Prostate gland (tissue), 2 donors: ENCODE data around the gene IQGAP2. TPM values are rescaled to one million over a fixed set of nuclear protein-coding genes. Genes with fewer than 3 reads are reported as not detected.

Source experiments
- DNase-seq: peaks from one replicate; pipeline ENCODE4 v3.0.0-alpha.2; 2019; ENCODE audit warnings: low spot score
- H3K27ac ChIP-seq, 2 donors: fragments of 200-600 bp; sonication (generic); 2 replicates each; pipeline ENCODE4 v1.5.1; 2017 to 2019
- H3K27me3 ChIP-seq: fragments of 200-600 bp; sonication (generic); replicated peaks from 2 replicates; pipeline ENCODE4 v1.5.1; 2019; ENCODE audit not compliant: insufficient read depth
- H3K36me3 ChIP-seq, 2 donors: fragments of 200-600 bp; sonication (generic); 1 replicate in 1 of 2; 2 replicates in 1 of 2; pipeline versions ENCODE4 v1.5.1 to v1.8.1; 2017 to 2019
- H3K4me1 ChIP-seq: fragments of 200-600 bp; sonication (generic); replicated peaks from 2 replicates; pipeline ENCODE4 v1.5.1; 2019
- H3K4me3 ChIP-seq, 2 donors: fragments of 200-600 bp; sonication (generic); 2 replicates each; pipeline ENCODE4 v1.5.1; 2017 to 2019
- H3K9me3 ChIP-seq: fragments of 200-600 bp; sonication (generic); 2 replicates; pipeline ENCODE4 v1.5.1; 2017
- POLR2A ChIP-seq: fragments of 450-650 bp; IDR thresholded peaks from one replicate; pipeline ENCODE4 v1.6.1; 2016; ENCODE audit warnings: antibody characterized with exemption, mild to moderate bottlenecking
- POLR2AphosphoS5 ChIP-seq: sonication (generic); formaldehyde crosslinking; IDR thresholded peaks from one replicate; pipeline ENCODE4 v1.6.1; 2017; ENCODE audit warnings: antibody characterized with exemption
- WGBS: methylation state at CpG from one replicate; pipeline ENCODE4 v1.1.5; 2018; 5-methylcytosine and 5-hydroxymethylcytosine counted together
- intact Hi-C: fragments of 100-400 bp; cut with DNase I; formaldehyde crosslinking; loops from one replicate; pipeline ENCODE4 v1.14.2; 2022
- total RNA-seq, 2 donors: library from RNA; depleted of rRNA; stranded (reverse); fragments of >200 nt; gene quantifications; one replicate each; pipeline ENCODE4 v1.1.0, GENCODE V29; 2016
- TF ChIP-seq, protein P1 (sequence below), 4 experiments: fragments of 200-600 bp in 2 of 4; fragments of 450-650 bp in 2 of 4; sonication (generic) in 2 of 4; IDR thresholded peaks; 1 replicate in 3 of 4; 2 replicates in 1 of 4; pipeline ENCODE4 v1.5.1; 2016 to 2019; ENCODE audit warnings: antibody characterized with exemption in 4 of 4, mild to moderate bottlenecking in 2 of 4, moderate library complexity in 2 of 4

IQGAP2 gene
- total RNA-seq, 2 donors from 2014 or later, result 41.5 to 64.9 TPM

DNA sequence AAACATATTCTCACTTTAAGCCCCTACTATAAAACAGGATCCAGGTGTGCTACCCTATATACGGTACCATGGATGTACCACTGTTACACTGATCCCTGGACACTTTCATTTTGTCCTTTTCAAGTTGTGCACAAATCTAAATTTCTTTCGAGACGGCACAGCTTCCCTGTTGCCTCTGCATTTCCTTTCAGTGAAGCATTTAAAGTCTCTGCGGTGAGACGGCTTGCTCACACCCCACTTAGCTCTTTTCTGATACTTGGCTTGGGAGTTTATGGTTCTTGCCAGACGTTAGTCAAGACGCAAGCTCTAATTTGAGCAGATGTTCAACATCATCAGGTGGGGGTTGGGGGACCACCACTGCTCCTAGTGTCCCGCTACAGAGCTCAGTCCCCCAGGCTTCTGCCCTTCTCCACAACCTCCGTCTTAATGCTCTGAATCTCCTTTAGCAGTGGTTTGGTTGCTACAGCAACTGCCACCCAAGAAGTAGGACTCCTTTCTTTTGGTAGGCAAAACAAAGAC, 204.3 kb downstream of the IQGAP2 start:
- no peaks in the 10 kb centered on the region for H3K9me3 ChIP-seq
- 55% methylated on average over 9 of the region's 9 CpGs for WGBS
- no peak overlapping the region for H3K4me3 ChIP-seq
- TF ChIP-seq, protein P1, sequence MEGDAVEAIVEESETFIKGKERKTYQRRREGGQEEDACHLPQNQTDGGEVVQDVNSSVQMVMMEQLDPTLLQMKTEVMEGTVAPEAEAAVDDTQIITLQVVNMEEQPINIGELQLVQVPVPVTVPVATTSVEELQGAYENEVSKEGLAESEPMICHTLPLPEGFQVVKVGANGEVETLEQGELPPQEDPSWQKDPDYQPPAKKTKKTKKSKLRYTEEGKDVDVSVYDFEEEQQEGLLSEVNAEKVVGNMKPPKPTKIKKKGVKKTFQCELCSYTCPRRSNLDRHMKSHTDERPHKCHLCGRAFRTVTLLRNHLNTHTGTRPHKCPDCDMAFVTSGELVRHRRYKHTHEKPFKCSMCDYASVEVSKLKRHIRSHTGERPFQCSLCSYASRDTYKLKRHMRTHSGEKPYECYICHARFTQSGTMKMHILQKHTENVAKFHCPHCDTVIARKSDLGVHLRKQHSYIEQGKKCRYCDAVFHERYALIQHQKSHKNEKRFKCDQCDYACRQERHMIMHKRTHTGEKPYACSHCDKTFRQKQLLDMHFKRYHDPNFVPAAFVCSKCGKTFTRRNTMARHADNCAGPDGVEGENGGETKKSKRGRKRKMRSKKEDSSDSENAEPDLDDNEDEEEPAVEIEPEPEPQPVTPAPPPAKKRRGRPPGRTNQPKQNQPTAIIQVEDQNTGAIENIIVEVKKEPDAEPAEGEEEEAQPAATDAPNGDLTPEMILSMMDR (IDR thresholded peaks at IDR 0.05), result no peak
- TF ChIP-seq POLR2A (no peak), POLR2AphosphoS5 (no peak)
- H3K27me3 ChIP-seq, result no peaks in the 10 kb centered on the region
- no peaks in the 10 kb centered on the region for H3K4me1 ChIP-seq
- DNase-seq, result no peak
- peaks cover 0 to 6% of the 10 kb centered on the region in 2 donors for H3K36me3 ChIP-seq
- intact Hi-C loops, result no loop called here
- no peak overlapping the region for H3K27ac ChIP-seq

DNA sequence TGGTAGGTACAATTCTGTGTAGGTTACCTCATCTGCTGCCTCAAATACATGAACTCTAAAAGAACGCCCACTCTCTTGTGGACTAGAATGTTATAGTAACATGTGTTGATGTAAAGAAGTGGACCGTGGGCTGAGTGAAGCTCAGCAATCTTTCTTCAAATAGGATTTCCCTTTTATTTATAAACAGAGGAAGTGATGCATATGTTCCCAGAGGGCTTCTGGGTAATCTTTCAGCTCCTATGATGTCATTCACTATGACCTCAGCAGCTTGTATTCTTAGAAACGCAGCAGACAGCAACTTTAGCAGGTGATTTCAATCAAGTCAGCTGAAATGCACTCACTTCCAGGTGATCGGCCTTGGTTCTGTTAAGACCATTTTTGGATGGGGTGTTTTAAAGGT, 205.7 kb downstream of the IQGAP2 start:
- no peak for TF ChIP-seq POLR2A
- TF ChIP-seq POLR2AphosphoS5, result no peak
- TF ChIP-seq, protein P1 (IDR thresholded peaks at IDR 0.05), result no peak
- Histone ChIP-seq H3K9me3 (no peaks in the 10 kb centered on the region), H3K36me3 (peaks cover 0 to 6% of the 10 kb centered on the region in 2 donors), H3K27ac (no peak overlapping the region), H3K4me1 (no peaks in the 10 kb centered on the region), H3K27me3 (no peaks in the 10 kb centered on the region), H3K4me3 (no peak overlapping the region)
- WGBS, result 65% methylated on average over 4 of the region's 4 CpGs
- DNase-seq, result no peak
- intact Hi-C loops, result no loop called here

DNA sequence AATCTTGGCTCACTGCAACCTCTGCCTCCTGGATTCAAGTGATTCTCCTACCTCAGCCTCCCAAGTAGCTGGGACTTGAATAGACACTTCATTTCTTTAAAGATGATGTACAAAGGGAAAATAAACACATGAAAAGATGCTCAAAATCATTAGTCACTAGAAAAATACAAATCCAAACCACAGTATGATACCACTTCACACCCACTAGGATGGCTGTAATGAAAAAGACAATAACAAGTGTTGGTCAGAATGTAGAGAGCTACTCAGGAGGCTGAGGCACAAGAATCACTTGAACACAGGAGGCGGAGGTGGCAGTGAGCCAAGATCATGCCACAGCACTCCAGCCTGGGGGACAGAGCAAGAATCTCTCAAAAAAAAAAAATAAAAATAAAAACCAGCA, 207.1 kb downstream of the IQGAP2 start:
- TF ChIP-seq POLR2AphosphoS5 (no peak), POLR2A (no peak)
- TF ChIP-seq, protein P1 (IDR thresholded peaks at IDR 0.05), result no peak
- no peaks in the 10 kb centered on the region for H3K9me3 ChIP-seq
- no peaks in the 10 kb centered on the region for H3K4me1 ChIP-seq
- WGBS, result 92% methylated on average over 1 of the region's 1 CpG
- H3K4me3 ChIP-seq, result no peak overlapping the region
- no peaks in the 10 kb centered on the region for H3K27me3 ChIP-seq
- intact Hi-C loops, result no loop called here
- DNase-seq, result no peak
- peaks cover 0 to 6% of the 10 kb centered on the region in 2 donors for H3K36me3 ChIP-seq
- H3K27ac ChIP-seq, result no peak overlapping the region

DNA sequence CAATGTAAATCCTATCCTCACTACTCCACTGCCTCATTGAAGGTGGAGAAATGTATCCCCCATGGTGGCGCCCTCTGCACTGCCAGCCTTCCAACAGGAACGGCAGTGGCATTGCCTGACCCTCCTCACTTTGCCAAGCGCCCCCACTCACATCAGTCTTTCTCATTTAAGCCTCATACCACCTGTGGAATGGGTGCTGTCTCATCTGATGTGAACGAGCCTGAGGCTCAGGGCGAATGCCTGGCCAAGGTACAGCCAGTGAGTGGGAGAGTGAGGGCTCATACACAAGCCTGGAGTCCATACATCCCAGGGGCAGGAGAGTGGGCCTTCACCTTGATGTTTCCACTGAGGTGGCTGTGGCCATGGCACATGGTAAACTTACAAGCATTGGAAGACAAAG, 209.9 kb downstream of the IQGAP2 start:
- TF ChIP-seq POLR2AphosphoS5 (no peak), POLR2A (no peak)
- TF ChIP-seq, protein P1 (IDR thresholded peaks at IDR 0.05), result no peak
- Histone ChIP-seq H3K9me3 (no peaks in the 10 kb centered on the region), H3K27ac (no peak overlapping the region), H3K4me1 (no peaks in the 10 kb centered on the region), H3K36me3 (no peaks in the 10 kb centered on the region), H3K27me3 (no peaks in the 10 kb centered on the region), H3K4me3 (no peak overlapping the region)
- 79% methylated on average over 5 of the region's 5 CpGs for WGBS
- intact Hi-C loops, result no loop called here
- no peak for DNase-seq

DNA sequence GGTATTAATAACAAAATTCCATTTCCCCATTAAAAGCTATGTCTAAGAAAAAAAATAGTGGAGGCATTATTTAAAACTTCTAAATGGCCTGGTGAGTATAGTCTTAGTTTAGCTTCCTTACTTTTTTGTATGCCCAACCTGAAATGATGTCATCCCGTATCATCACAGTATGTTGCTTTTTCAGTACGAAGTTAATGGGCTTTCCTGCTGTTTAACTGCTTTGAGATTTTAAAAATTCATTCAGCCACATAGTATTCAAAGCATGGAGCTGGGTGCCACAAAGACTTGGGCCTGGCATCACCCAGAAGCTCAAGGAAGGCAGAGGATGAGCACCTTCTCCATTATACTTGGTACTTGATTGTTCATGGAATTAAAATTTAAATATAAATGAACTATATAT, 212.7 kb downstream of the IQGAP2 start:
- 73% methylated on average over 2 of the region's 2 CpGs for WGBS
- intact Hi-C loops, result no loop called here
- TF ChIP-seq POLR2AphosphoS5 (no peak), POLR2A (no peak)
- TF ChIP-seq, protein P1 (IDR thresholded peaks at IDR 0.05), result no peak
- Histone ChIP-seq H3K4me1 (no peaks in the 10 kb centered on the region), H3K4me3 (no peak overlapping the region), H3K27ac (no peak overlapping the region), H3K36me3 (no peaks in the 10 kb centered on the region), H3K27me3 (no peaks in the 10 kb centered on the region), H3K9me3 (no peaks in the 10 kb centered on the region)
- no peak for DNase-seq
